ENCODE results near the gene PLAU. TPM values are rescaled to one million over a fixed set of nuclear protein-coding genes. Genes with fewer than 3 reads are reported as not detected.

Gene PLAU
- total and polyA plus RNA-seq, 10 of the 15 experiments (the other 5 are each of a cell fraction or from before 2014, with no cell fraction given), result 2.5 to 20.9 (median 11.5) TPM

DNA sequence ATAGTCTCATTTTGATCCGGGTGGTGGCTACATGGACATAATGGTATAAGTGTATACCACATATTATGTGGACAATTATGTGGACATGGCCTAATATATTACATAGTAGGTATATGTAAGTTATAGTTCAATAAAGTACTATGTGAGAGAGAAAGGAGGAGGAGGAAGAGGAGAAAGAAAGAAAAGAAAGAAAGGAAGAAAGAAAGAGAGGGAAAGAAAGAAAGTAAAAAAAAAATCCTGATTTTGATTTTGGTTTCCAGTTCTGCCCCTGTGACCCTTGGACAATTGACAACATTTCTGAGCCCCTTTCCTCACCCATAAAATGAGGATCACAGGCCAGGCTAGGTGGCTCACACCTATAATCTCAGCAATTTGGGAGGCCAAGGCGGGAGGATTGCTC, 44.8 kb downstream of the PLAU start:
- no peak overlapping the region for H3K4me3 ChIP-seq
- H3K27ac ChIP-seq (ENCODE audit: control insufficient read depth, insufficient read depth), result peak overlapping the region; percentile 80
- intact Hi-C loops (cut with micrococcal nuclease; ENCODE audit: unreplicated experiment) (loop anchor here (2.0 to 5.0 kb wide), 4 partner anchors 42 to 142 kb away; partner anchors contain the start of gene VCL), in situ Hi-C loops (cut with MboI) (no loop called here)
- H3K79me2 ChIP-seq (ENCODE audit: control insufficient read depth, insufficient read depth, low read length), result no peaks in the 10 kb centered on the region
- no peak overlapping the region for H2AFZ ChIP-seq (ENCODE audit: control insufficient read depth, low read depth, low read length)
- H3K36me3 ChIP-seq (ENCODE audit: control insufficient read depth in 2 of 2, insufficient read depth in 2 of 2, low read length in 1 of 2), result no peaks in the 10 kb centered on the region
- no peak overlapping the region for H3K9ac ChIP-seq (ENCODE audit: control insufficient read depth, insufficient read depth, low read length)
- H3K27me3 ChIP-seq (replicated peaks in 1 of 2; ENCODE audit: control insufficient read depth in 2 of 2, insufficient read depth in 2 of 2, low read length in 1 of 2), result no peaks in the 10 kb centered on the region
- 97% methylated on average over 2 of the region's 2 CpGs for WGBS (ENCODE audit: insufficient coverage, insufficient replicate concordance, low lambda C conversion rate, missing lambda C conversion rate)
- H3K4me2 ChIP-seq (ENCODE audit: control insufficient read depth, insufficient read depth), result no peak overlapping the region
- FAIRE-seq (no peak), DNase-seq (ENCODE audit: low read depth, low spot score) (no peak), ATAC-seq (no peak)
- H4K20me1 ChIP-seq (ENCODE audit: control insufficient read depth, insufficient read depth), result no peaks in the 10 kb centered on the region
- POLR2A ChIA-PET, result interaction anchor here (1.5 kb wide), 1 partner anchor 39 kb away, joined by 6 read pairs; no protein-coding TSS in a partner anchor
- H3K4me1 ChIP-seq (ENCODE audit: control insufficient read depth, insufficient read depth, low read length), result peaks cover 48% of the 10 kb centered on the region
- RAD21 ChIA-PET (ENCODE audit: unreplicated experiment), result interaction anchor here (1.3 to 4.2 kb wide), 7 partner anchors 24 to 112 kb away, joined by 3 to 43 read pairs (median 6); partner anchors contain the start of gene VCL
- TF ChIP-seq TCF3 (IDR thresholded peaks at IDR 0.05; ENCODE audit: borderline replicate concordance, insufficient read depth, low read depth, low read length), result no peak
- TF ChIP-seq NFYA (IDR thresholded peaks at IDR 0.05; ENCODE audit: borderline replicate concordance, low read depth, low read length), result no peak
- TF ChIP-seq FOS (IDR thresholded peaks at IDR 0.05; ENCODE audit: borderline replicate concordance, extremely low read depth, insufficient read length), result no peak
- no peak for TF ChIP-seq CHD2 (IDR thresholded peaks at IDR 0.05; ENCODE audit: borderline replicate concordance, low read depth, low read length)
- no peak for TF ChIP-seq MYB (IDR thresholded peaks at IDR 0.05; ENCODE audit: borderline replicate concordance, low read depth, low read length)
- TF ChIP-seq TCF7 (IDR thresholded peaks at IDR 0.05; ENCODE audit: borderline replicate concordance), result no peak
- TF ChIP-seq, protein P1, sequence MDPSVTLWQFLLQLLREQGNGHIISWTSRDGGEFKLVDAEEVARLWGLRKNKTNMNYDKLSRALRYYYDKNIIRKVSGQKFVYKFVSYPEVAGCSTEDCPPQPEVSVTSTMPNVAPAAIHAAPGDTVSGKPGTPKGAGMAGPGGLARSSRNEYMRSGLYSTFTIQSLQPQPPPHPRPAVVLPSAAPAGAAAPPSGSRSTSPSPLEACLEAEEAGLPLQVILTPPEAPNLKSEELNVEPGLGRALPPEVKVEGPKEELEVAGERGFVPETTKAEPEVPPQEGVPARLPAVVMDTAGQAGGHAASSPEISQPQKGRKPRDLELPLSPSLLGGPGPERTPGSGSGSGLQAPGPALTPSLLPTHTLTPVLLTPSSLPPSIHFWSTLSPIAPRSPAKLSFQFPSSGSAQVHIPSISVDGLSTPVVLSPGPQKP (IDR thresholded peaks at IDR 0.05; ENCODE audit: low read depth, low read length), result no peak
- TF ChIP-seq, protein P2, sequence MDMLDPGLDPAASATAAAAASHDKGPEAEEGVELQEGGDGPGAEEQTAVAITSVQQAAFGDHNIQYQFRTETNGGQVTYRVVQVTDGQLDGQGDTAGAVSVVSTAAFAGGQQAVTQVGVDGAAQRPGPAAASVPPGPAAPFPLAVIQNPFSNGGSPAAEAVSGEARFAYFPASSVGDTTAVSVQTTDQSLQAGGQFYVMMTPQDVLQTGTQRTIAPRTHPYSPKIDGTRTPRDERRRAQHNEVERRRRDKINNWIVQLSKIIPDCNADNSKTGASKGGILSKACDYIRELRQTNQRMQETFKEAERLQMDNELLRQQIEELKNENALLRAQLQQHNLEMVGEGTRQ (IDR thresholded peaks at IDR 0.05; ENCODE audit: borderline replicate concordance, low read depth, low read length), result no peak
- no peak for TF ChIP-seq WRNIP1 (IDR thresholded peaks at IDR 0.05; ENCODE audit: borderline replicate concordance, low read depth, low read length)
- TF ChIP-seq ETV6 (conservative IDR thresholded peaks at IDR 0.05 in 1 of 2, IDR thresholded peaks at IDR 0.05 in 1 of 2; ENCODE audit: borderline replicate concordance in 1 of 2, low read depth in 1 of 2), result no peak
- no peak for TF ChIP-seq KLF5 (IDR thresholded peaks at IDR 0.05; ENCODE audit: partially characterized antibody)
- no peak for TF ChIP-seq ZNF24 (IDR thresholded peaks at IDR 0.05)
- TF ChIP-seq RAD51 (IDR thresholded peaks at IDR 0.05), result no peak
- SMC1A ChIA-PET (ENCODE audit: uncharacterized antibody, unreplicated experiment), result interaction anchor here (0.8 to 5.9 kb wide), 9 partner anchors 15 to 127 kb away, joined by 4 to 47 read pairs (median 7); no protein-coding TSS in a partner anchor
- no peaks in the 10 kb centered on the region for H3K9me3 ChIP-seq (replicated peaks; ENCODE audit: control insufficient read depth, insufficient read depth, low read length)
- CTCF ChIA-PET, result interaction anchor here (0.7 to 5.7 kb wide), 14 partner anchors 8 to 147 kb away, joined by 3 to 92 read pairs (median 7); no protein-coding TSS in a partner anchor
- BruUV-seq (replicated peaks), result no TSS peak

Measured in GM12878 (cell line).